Lower leg skin (tissue), 4 donors: Measurements from ENCODE around the gene LBHD2. TPM values are rescaled to one million over a fixed set of nuclear protein-coding genes. Genes with fewer than 3 reads are reported as not detected.
"Not testable (repeated sequence)": the region's sequence is repeated elsewhere in the genome, so short reads cannot be mapped to it uniquely, and the experiment has no call there.

Experiments used
- DNase-seq, 2 donors: peaks; one replicate each; pipeline ENCODE4 v3.0.0-alpha.2; 2019; ENCODE audit warnings: low spot score in 2 of 2
- H3K4me3 ChIP-seq: fragments of 200-600 bp; sonication (generic); 2 replicates; pipeline ENCODE4 v1.5.1; 2017; ENCODE audit warnings: mild to moderate bottlenecking, low read depth; ENCODE audit not compliant: poor library complexity, severe bottlenecking
- CTCF ChIP-seq, 3 donors: fragments of 450-650 bp; IDR thresholded peaks; one replicate each; pipeline ENCODE4 v1.5.1; 2016; ENCODE audit warnings: antibody characterized with exemption in 3 of 3, mild to moderate bottlenecking in 3 of 3, moderate library complexity in 2 of 3
- POLR2A ChIP-seq, 2 donors: fragments of 450-650 bp; IDR thresholded peaks; one replicate each; pipeline ENCODE4 v1.6.1; 2016 to 2017; ENCODE audit warnings: antibody characterized with exemption in 2 of 2, mild to moderate bottlenecking in 1 of 2, moderate library complexity in 1 of 2
- WGBS, 2 donors: methylation state at CpG; one replicate each; pipeline ENCODE4 v1.1.5; 2018; 5-methylcytosine and 5-hydroxymethylcytosine counted together
- intact Hi-C: fragments of 100-400 bp; cut with DNase I; formaldehyde crosslinking; loops from one replicate; pipeline ENCODE4 v1.15.0; 2023; ENCODE audit warnings: low total_unique reads
- total RNA-seq, 4 donors: library from RNA; depleted of rRNA; stranded (reverse); fragments of >200 nt; gene quantifications; one replicate each; pipeline ENCODE4 v1.1.0, GENCODE V29; 2016

LBHD2 gene
- total RNA-seq, 4 donors from 2014 or later, result not detected

GRCh38 chr14:103113303-103113702, 29.3 kb downstream of the LBHD2 start:
- TF ChIP-seq CTCF (IDR thresholded peaks at IDR 0.05), result no peak
- TF ChIP-seq POLR2A (IDR thresholded peaks at IDR 0.05), result no peak
- WGBS, 2 donors, result 79 to 81% methylated on average over 5 of the region's 5 CpGs
- intact Hi-C loops, result no loop called here

GRCh38 chr14:103113774-103114173, 29.8 kb downstream of the LBHD2 start:
- intact Hi-C loops, result no loop called here
- no peak overlapping the region for H3K4me3 ChIP-seq
- 89 to 94% methylated on average over 10 to 12 of the region's 13 CpGs for WGBS, 2 donors
- no peak for DNase-seq
- TF ChIP-seq POLR2A (IDR thresholded peaks at IDR 0.05) (no peak), CTCF (IDR thresholded peaks at IDR 0.05) (no peak)

More at GRCh38 chr14:103113303-103113702, 29.3 kb downstream of the LBHD2 start:
- H3K4me3 ChIP-seq, result no peak overlapping the region
- DNase-seq, result no peak

GRCh38 chr14:103115086-103115679, 31.2 kb downstream of the LBHD2 start:
- H3K4me3 ChIP-seq, intact Hi-C loops, DNase-seq: not testable (repeated sequence)
- 62 to 69% methylated on average over 12 of the region's 12 CpGs for WGBS, 2 donors

GRCh38 chr14:103115845-103116572, 32.0 kb downstream of the LBHD2 start:
- no peak overlapping the region for H3K4me3 ChIP-seq
- TF ChIP-seq CTCF (IDR thresholded peaks at IDR 0.05) (no peak), POLR2A (IDR thresholded peaks at IDR 0.05) (no peak)
- intact Hi-C loops, result no loop called here
- 83 to 94% methylated on average over 9 to 10 of the region's 10 CpGs for WGBS, 2 donors
- no peak for DNase-seq

GRCh38 chr14:103116636-103117035, 32.6 kb downstream of the LBHD2 start:
- TF ChIP-seq CTCF (IDR thresholded peaks at IDR 0.05), result no peak
- no peak for TF ChIP-seq POLR2A (IDR thresholded peaks at IDR 0.05)
- 89 to 90% methylated on average over 17 of the region's 17 CpGs for WGBS, 2 donors
- intact Hi-C loops, result no loop called here
- DNase-seq, result no peak
- no peak overlapping the region for H3K4me3 ChIP-seq

GRCh38 chr14:103117499-103117898, 33.5 kb downstream of the LBHD2 start:
- DNase-seq, H3K4me3 ChIP-seq, intact Hi-C loops: not testable (repeated sequence)
- 92 to 94% methylated on average over 7 of the region's 7 CpGs for WGBS, 2 donors
